HG02623 (cell line): Measurements from ENCODE around the gene KIAA1217.
"Not testable (repeated sequence)": the region's sequence is repeated elsewhere in the genome, so short reads cannot be mapped to it uniquely, and the experiment has no call there.

Source experiments
- ATAC-seq: cut with Tn5 transposase; IDR thresholded peaks from one replicate; pipeline ENCODE4 v1.9.1; 2021; ENCODE audit warnings: moderate library complexity; ENCODE audit not compliant: unreplicated experiment

Gene KIAA1217

DNA sequence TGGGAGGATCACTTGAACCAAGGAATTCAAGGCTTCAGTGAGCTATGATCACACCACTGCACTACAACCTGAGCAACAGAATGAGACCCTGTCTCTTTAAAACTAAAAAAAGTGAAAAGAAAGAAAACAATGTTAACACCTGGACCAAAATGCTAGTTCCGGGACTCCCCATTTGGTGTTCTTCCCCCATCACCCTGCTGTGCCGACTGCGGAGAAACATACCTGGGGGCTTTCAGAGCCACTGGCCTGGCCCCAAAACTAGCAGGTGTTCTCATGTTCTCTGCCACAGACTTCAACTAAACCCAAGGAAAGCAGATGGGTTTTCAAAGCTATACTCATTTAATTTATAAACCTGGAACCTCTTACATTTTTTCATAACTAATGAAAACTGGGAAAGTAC lies 250.9 kb downstream of the KIAA1217 start:
- no peak for ATAC-seq

DNA sequence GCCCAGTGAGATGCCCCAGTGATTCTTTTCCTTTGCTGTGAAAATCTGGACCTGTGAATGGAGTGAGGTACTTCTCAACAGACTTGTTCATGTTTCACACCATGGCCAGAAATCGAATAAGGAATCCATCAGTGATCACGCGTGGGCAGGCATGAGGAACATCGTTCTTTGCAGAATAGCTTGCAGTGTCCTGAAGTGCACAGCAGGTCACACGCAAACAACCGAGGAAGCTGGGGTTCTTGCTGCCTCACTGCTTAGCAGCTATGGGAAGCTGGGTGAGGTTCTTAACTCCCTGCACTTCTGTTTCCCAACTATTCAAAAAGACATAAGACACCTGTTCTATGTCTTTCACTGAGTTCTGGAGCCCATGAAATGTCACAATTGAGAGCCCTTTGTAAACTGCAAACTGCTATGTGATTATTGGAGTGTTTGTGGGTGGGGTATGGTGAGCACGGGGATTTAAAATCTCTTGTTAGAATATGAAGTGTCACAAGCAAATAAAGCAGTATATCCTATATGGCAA lies 253.4 kb downstream of the KIAA1217 start:
- no peak for ATAC-seq

DNA sequence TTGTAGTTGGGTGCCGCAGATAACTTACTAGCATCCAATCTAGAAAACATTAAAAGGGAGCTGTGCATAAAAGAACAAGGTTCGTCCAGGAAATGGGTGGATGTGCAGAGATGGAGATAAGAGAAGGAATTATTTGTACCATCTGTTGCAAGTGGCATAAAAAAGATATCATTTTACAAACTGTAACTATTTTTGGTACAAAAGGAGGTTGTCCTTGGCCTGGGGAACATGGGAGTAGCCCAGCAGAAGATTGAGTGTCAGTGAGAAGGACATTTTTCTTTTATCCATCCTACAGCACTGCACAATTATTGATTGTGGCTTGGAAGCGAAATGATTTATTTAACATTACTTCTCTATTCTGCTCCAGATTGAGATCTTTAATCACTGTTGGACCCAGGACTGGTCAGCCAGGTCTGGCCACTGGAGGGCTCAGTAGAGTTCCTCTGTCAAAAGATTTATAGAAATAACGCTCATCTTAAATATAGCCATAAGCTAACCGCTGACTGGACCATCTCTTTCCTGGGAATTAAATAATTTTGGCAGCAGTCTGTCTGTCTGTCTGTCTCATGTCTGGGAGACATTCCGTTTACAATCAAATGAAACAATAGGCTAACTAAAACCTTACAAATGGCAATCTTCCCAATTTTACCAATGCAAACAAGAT lies 254.1 kb downstream of the KIAA1217 start:
- no peak for ATAC-seq

DNA sequence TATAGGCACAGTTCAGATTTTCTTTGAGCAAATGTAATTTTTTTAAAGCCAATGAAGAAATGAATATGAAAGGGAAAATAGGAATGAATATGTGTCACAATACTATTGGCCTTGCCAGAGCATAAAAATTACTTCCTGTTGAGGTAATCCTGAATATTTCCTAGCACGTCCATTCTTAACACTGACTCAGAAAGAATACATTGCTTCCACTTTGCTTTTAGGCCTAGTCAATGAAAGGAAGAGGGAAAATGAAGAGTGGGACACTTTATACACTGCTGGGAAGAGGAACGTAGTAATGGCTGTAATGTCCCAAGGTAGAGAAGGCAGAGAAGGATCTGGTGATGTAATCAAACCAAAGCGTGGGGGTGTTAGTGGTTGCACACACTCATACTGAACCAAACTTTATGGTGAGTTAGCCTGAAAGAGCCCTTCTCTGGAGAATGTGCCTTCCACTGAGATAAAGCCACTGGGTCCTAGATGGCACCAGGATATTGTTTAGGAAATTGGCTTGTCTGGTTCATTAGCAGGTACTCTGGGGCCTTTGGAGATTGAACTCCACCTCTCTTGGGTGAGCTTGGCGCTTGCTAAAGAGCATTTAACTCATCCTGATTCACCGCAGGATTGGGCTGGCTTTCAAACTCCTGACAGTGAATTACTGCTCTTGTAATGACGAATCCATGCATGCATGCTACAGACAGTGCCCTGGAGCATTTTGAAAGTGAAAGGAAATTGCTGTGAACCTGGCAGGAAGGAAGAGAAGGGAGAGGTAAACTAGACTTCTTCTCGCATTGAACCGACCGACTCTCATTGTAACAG lies 254.9 kb downstream of the KIAA1217 start:
- ATAC-seq: peak; percentile 67

DNA sequence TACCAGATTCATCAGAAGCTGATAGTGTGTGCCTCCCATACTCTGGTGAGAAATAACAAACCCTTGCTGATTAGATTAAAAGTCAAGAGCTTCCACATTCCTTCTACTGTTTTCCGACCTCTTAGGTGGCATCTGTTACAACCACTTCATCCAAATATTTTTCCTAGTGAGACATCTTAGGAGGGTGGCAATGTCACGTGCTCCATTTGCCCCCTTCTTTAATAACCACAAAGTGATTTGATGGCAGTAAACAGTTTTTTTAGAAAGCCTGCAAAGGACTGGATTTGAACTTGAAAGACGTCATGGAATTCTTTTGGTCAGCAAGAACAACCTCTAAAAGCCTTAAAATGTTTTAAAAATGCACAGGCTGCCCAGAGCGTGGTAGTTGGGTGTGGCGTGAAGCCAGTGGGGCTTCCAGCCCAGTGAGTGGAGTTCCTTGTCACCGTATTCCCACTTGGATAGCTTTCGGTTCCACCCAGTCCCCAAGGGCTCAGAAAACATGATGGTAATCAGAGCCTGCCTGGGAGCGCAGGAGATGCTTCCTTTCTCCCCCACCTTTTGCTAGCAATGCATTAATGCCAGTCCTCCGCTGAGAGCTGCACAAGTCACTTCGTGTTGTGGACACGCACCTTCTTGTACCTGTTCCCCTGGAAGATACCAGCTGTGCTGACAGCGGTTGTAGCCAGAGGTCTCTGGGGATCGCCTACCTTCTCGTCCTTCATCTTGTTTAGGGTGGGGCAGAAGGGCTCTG lies 256.4 kb downstream of the KIAA1217 start:
- no peak for ATAC-seq

DNA sequence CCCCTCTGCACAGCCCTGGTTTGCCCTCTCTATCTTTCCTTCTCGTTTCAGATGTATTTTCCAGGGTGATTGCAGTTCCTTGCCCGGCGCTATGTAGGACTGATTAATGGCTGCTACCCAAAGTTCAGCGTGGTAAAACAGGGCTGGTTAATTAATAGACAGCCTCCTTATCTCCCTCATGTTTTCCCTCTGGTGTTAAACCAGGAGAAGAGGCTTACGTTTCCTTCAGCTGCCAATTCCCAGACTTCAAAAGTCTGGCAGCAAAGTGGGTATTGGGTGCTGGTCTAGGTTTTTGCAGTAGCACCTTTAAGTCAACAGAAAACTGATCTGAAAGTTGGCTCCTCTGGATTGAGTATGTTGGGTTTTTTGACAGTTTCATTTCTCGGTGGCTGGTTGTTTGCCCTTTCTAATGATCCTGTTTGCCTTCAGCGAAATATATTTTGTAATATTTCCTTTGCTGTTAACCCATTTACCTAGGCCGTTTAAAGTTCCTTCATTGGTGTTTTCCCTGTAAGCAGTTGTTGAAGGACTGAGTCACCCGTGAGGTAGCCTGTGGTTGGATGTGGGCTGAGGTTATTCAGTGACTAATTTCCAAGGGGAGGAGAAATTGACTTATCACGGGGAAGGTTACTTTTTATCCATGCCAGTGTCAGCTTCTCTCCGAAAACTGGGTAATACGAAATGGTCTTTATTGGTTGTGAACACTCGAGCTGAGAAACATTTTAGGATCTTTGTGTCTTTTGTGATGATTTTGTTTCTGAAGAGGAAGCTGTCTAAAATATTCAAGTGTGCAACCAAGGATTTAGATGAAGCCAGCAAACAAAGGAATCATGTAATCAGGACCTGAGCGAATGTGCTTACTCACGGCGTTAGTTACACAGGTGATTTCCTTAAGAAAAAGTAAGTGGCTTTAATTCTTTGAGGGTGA lies 257.2 kb downstream of the KIAA1217 start:
- peak; percentile 40 for ATAC-seq

DNA sequence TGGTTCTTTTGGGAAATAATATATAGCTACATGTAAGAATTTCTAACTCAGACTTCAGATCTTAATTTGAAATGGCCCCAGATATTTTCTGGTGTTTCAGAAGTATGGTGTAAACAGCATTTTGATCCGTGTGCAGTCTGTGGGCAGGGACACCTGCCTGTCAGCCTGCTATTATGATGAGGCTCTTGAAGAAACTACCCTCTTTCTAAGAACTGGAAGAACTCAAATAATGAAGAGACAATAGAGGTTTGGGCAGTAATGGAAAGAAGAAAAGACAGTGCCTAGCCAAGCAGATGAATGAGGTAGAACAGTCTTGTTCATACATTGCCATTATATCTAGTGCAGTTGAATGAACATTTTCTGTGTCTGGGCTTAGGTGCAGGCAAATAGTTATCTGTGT lies 258.2 kb downstream of the KIAA1217 start:
- no peak for ATAC-seq

DNA sequence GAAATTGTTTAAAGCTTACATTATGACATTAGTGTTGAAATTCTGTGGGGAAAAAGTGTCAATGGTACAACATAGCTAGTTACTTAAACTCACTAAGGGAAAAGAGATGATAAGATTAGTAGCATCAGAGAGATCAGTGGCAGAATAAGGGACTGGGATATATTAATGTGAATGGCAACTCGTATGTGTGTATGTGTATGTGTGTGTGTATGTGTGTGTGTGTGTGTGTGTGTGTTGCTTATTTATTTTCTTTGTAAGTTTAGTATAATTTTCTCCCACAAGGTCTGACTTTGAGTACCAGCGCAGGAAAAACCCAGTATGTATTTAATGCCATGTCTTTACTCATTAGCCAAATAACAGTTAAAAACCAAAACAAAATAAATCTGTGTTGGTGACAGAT lies 258.7 kb downstream of the KIAA1217 start:
- no peak for ATAC-seq

DNA sequence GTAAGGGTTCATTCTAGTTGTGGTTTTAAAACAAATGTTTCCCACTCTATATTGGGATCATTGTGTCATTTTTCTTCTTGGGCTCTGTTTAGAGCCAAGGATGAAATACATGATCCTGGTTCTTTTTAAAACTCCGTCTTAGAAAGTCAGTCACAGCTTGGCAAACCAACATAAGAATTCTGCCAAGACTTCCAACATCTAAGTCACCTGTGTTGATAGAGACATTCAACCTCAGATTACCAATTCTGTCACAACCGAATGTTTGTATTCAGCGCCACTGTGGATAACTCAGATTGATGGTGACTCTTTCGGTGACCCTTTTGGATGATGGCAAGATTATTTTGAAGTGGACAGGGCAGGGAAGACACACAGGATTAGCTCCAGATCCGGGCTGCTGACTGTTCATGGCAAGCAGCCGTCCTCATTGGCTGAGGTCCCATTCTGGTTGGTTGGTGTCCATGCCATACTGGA lies 259.4 kb downstream of the KIAA1217 start:
- ATAC-seq: no peak

DNA sequence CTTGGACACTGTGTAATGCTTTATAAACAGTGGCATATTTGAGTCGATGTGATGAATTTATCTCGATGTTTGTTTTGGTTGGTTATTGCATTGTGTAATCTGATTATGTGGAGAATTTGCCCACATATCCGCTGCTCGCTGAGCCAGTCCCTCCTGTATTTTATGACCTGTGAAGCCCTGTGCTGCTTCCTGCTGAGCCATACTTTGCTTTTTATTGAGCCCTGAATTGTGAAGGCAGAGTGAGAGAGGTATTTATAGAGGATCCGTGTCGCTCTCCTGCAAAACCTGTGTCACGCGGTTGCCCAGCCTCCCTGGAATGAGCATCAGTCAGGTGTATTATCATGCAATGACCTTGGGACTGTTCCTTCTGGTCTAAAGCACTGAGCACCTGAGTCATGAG lies 261.1 kb downstream of the KIAA1217 start:
- no peak for ATAC-seq

DNA sequence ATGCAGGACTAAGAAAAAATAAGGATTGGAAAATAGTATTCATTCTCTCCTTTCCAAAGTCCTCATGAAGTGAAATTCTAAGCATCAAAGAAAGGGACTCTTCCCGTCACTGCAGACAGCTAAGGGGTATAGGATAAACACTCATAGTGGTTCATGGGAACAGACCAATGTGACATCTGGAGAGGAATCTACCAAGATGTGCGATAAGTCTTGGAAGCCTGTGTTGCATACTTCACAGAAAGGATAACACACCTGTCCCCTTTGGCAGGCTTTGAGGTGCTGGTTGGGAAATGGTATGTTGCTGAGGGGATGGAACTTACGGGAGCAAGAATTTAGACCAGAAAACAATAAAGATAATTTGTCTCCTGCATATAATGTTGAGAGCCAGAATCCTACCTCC lies 266.7 kb downstream of the KIAA1217 start:
- ATAC-seq: no peak

DNA sequence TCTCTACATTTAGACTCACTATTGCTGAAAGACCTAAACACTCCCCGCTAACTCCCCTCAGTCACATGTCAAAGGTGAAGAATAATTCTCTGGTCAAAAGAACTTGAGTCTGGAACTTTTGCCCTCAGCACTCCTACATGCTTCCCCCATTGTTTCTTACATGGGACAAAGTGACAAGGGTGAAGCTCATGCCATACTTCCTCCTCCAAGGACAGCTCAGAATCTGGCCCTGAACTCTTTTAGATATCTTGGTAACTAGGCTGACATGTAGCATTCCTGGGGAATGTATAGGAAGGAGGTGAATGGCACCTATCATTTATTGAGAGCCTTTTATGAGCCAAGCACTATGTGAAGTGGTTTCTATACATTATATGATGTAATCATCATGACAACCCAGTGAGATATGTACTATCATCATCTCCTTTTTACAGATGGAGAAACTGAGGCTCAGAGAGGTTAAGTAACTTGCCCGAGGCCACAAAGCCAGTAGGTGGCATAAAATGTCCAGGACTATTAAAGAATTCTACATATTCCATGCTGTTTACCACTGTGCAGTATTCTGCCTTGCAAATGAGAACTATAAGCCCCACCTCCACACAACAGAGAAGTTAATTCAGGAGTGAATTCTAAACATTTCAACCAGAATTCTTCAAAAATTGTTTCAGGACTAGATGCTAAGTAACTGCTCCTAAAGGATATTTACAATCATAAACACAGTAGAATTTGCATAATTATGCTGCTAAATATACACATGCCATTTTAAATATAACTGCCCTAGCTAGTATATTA lies 268.2 kb downstream of the KIAA1217 start:
- no peak for ATAC-seq

DNA sequence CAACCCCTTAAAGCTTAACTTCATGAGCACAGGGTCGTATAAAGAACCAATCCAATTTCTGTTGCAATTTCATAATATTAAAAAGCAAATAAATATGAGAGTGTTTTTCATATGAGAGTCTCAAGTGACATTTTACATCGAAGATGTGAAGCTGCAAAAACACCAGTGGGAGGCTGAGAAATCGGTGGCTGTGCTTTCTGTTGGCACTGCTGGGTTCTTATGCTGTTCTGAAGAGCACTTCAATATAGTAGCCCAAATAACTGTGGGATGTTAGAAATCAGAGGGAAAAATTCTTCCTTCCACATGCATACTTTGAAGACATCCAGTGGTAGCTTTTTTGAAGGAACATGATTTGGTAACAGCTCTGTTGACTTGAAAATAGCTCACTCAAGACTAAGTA lies 269.0 kb downstream of the KIAA1217 start:
- ATAC-seq: no peak

DNA sequence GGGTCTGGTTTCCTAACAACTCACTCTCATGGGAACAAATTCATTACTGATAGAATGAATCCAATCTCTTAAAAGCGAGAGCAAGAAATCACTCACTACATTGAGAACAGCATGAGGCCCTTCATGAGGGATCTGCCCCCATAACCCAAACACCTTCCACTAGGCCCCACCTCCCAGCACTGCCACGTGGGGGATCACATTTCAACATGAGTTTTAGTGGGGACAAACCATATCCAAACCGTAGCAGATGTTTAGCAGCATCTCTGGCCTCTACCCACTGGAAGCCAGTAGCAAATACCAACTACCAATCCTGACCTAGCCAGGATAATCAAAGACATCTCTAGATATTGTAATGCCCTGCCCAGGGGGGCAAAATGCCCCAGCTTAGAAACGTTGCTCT lies 270.9 kb downstream of the KIAA1217 start:
- no peak for ATAC-seq

DNA sequence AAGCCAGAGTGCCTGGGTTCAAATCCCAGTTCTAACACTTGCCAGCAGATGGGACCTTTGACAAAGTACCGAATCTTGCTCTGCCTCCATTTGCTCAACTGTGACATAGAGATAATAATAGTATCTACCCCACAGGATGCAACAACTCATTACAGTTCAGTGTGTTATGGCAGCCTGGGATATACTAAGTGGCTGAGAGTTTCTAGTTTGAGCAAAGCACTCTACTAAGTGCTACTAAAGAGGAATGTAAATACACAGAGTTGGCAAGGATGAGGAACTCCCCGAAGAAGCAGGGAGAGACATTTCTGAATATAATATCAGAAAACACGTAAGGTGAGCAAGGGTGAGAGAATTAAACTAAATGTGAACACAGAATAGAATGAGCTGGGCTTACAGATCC lies 271.5 kb downstream of the KIAA1217 start:
- no peak for ATAC-seq

DNA sequence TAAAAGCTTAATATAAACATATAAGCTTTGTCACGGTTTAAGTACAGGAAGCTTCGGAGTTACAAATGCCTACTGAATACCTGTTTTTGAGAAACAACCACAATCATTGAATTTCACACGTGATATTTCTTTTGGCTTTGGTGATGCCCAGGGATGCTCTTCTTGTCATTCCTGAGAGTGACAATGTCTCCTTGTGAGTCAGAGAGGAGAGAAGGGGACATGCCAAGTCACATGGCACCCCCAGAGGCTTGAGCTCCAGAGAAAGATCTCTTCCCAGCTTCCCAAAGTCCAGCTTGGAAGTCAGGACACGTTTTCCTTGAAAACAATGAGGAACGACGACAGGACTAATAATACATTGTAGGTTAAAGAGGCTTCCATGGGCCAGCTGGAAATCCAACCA lies 272.3 kb downstream of the KIAA1217 start:
- ATAC-seq: no peak

DNA sequence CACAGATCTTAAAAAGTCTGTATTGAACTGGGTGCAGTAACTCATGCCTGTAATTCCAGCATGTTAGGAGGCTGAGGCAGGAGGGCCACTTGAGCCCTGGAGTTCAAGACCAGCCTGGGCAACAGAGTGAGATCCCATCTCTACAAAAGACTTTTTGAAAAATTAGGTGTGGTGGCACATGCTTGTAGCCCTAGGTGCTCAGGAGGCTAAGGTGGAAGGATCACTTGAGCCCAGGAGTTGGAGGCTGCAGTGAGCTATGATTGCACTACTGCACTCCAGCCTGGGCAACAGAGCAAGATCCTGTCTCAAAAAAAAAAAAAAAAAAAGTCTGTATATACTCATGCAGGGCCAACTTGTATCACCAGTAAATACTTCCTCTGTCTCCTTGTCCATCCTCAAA lies 273.8 kb downstream of the KIAA1217 start:
- ATAC-seq: not testable (repeated sequence)

DNA sequence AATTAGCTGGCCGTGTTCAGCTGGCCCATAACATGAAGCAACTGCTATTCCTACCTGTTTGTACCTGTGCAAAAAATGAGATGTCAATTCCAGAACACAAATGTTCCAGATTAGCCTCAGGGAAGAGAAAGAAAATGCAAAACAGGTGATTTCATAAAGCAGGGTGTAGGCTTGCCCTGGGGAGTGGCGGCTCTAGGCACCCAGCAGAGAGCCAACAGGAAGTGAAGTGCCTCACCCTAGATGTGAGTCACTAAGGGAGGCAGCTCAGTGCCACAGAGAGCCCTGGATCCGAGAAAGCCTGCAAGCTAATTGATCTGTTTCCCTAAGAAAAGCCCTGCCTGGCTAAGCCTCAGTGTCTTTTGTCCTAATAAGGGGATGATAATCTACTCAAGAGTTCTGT lies 274.8 kb downstream of the KIAA1217 start:
- ATAC-seq: peak; percentile 83

DNA sequence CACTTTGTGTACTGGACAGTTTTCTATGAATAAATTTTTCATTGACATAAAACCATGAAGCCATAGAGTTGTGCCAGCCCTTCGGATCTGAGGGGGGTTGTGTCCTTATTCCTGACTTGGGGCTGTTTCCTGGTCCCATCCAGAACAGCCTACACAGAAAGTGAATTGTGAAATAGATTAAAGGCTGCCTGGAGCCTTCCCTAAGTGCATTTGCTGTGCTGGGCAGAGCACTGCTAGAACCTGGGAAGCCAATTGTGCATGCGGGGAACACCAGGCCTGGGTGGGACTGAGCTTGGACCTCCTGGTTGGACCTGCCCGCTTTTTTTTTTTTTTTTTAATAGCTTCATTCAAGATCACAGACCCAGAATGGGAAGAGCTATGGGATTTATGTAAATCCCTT lies 275.8 kb downstream of the KIAA1217 start:
- ATAC-seq: no peak

DNA sequence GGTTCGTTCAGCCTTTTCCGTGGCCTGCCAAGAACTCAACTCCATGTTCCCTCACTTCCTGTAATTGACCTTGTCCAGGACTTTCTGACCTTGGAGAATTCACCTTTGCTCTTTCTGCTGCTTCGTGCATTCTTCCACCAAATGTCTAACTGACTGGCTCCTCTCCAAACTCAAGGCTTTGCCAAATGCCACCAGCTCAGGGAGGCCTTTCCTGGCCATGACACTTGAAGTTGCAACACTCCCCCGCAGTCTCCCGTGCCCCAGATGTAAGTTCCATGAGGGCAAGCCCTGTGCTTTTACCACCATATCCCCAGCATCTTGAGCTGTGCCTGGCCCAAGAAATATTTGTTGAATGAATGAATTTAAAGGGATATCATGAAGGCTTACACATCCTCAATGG lies 276.4 kb downstream of the KIAA1217 start:
- no peak for ATAC-seq
